ENCODE data around the gene MRPL40. TPM values are rescaled to one million over a fixed set of nuclear protein-coding genes. Genes with fewer than 3 reads are reported as not detected.

Gene MRPL40
- total and polyA plus RNA-seq, 2 of the 13 experiments (the other 11 are each of a cell fraction or from before 2014, with no cell fraction given), result 42.7 to 79.7 TPM

- BruUV-seq (replicated peaks), result TSS peak; percentile 67
- Histone ChIP-seq H3K27ac (ENCODE audit: extremely low read length, insufficient read depth, low read length) (no peak overlapping the region), H3K9ac (ENCODE audit: insufficient read depth, low read depth, low read length) (peak overlapping the region; percentile 97), H3K4me2 (ENCODE audit: low read depth, low read length) (peak overlapping the region; percentile 80), H2AFZ (ENCODE audit: low read length) (no peak overlapping the region), H3K4me3 (replicated peaks in 1 of 3; ENCODE audit: insufficient read depth in 1 of 3, low read depth in 2 of 3, low read length in 3 of 3) (peak overlapping the region; percentile 71 to 97 (median 88); a peak in 5 of 6 replicates), H4K20me1 (ENCODE audit: insufficient read depth, low read length) (peaks cover 13% of the 10 kb centered on the region; the same call in 1 of the 2 replicates), H3K9me3 (ENCODE audit: low read length) (no peaks in the 10 kb centered on the region), H3K4me1 (ENCODE audit: insufficient read depth, low read length) (peaks cover 25% of the 10 kb centered on the region), H3K79me2 (ENCODE audit: insufficient read depth, low read length) (peaks cover 36% of the 10 kb centered on the region), H3K27me3 (ENCODE audit: control insufficient read depth in 1 of 2, insufficient read depth in 2 of 2, low read length in 2 of 2) (no peaks in the 10 kb centered on the region; a peak in 1 of 5 replicates), H3K36me3 (replicated peaks in 1 of 2; ENCODE audit: control insufficient read depth in 1 of 2, insufficient read depth in 2 of 2, low read length in 2 of 2) (peaks cover 5 to 29% of the 10 kb centered on the region in 2 experiments; a peak in 4 of 5 replicates)
- DNase-seq (ENCODE audit: low spot score) (no peak), FAIRE-seq (no peak), ATAC-seq (no peak)
- in situ Hi-C loops (cut with HindIII; ENCODE audit: extremely low pct_ligation_motif_present, low pct_unique_long_range_greater_than_20kb), result loop anchor here (5.0 to 10.0 kb wide), 2 partner anchors 64 to 147 kb away; no protein-coding TSS in a partner anchor
- ChIA-PET CTCF (ENCODE audit: low intra/inter-chr PET ratio, low total read pairs) (no interaction called here), POLR2A (interaction anchor here (1.5 kb wide), 1 partner anchor 302 kb away, joined by 8 read pairs; the partner anchor contains the start of gene SLC25A1)
- intact Hi-C loops (cut with micrococcal nuclease; ENCODE audit: unreplicated experiment), result no loop called here
- no peak for TF ChIP-seq ZNF136 (CRISPR knock-in tag; IDR thresholded peaks at IDR 0.05; ENCODE audit: low read depth)
- TF ChIP-seq PAX8 (CRISPR knock-in tag; IDR thresholded peaks at IDR 0.05; ENCODE audit: borderline replicate concordance), result no peak
- TF ChIP-seq ELF1 (CRISPR knock-in tag; IDR thresholded peaks at IDR 0.05), result no peak
- no peak for TF ChIP-seq MEF2D (CRISPR knock-in tag; IDR thresholded peaks at IDR 0.05)
- no peak for TF ChIP-seq ZNF800 (CRISPR knock-in tag; IDR thresholded peaks at IDR 0.05)
- no peak for TF ChIP-seq SRF (IDR thresholded peaks at IDR 0.05; ENCODE audit: low read depth, low read length)
- TF ChIP-seq ZNF792 (CRISPR knock-in tag; IDR thresholded peaks at IDR 0.05), result no peak
- no peak for TF ChIP-seq ESRRA (CRISPR knock-in tag; IDR thresholded peaks at IDR 0.05; ENCODE audit: low read depth)
- no peak for TF ChIP-seq ZFP1 (CRISPR knock-in tag; IDR thresholded peaks at IDR 0.05)
- no peak for TF ChIP-seq YEATS4 (CRISPR knock-in tag; IDR thresholded peaks at IDR 0.05; ENCODE audit: borderline replicate concordance)
- TF ChIP-seq ZNF598 (CRISPR knock-in tag; IDR thresholded peaks at IDR 0.05; ENCODE audit: borderline replicate concordance), result no peak
- no peak for TF ChIP-seq EHMT2 (IDR thresholded peaks at IDR 0.05; ENCODE audit: borderline replicate concordance, low read depth, low read length)
- no peak for TF ChIP-seq IKZF5 (CRISPR knock-in tag; IDR thresholded peaks at IDR 0.05)
- TF ChIP-seq JDP2 (CRISPR knock-in tag; IDR thresholded peaks at IDR 0.05; ENCODE audit: borderline replicate concordance), result no peak
- no peak for TF ChIP-seq ZNF446 (CRISPR knock-in tag; IDR thresholded peaks at IDR 0.05)
- TF ChIP-seq ZNF121 (CRISPR knock-in tag; IDR thresholded peaks at IDR 0.05), result no peak
- 25% methylated on average over 10 of the region's 10 CpGs for WGBS (ENCODE audit: low lambda C conversion rate)
These were observed 48.4 kb downstream of the MRPL40 start for GRCh38 chr22:19480789-19481188.
